Neural cell (in vitro differentiated cells): ENCODE data around the gene IDH3A. TPM values are rescaled to one million over a fixed set of nuclear protein-coding genes. Genes with fewer than 3 reads are reported as not detected.

Experiments
- H2AFZ ChIP-seq: fragments of 200-600, 300-800 bp; sonication (generic), shearing (Covaris generic); 2 replicates; pipeline ENCODE4 v1.6.0; 2014; ENCODE audit warnings: low read depth, mild to moderate bottlenecking, antibody characterized with exemption, low read length, moderate library complexity
- H3F3A ChIP-seq: fragments of 200-600 bp; shearing (Covaris generic); 2 replicates; pipeline ENCODE4 v1.6.1; 2016; ENCODE audit warnings: mild to moderate bottlenecking, moderate library complexity, mixed read lengths, antibody characterized with exemption, low read length; ENCODE audit not compliant: insufficient read depth, poor library complexity, severe bottlenecking
- H3K27ac ChIP-seq: fragments of 200-600, 300-800 bp; sonication (generic), shearing (Covaris generic); 2 replicates; pipeline ENCODE4 v1.5.1; 2014; ENCODE audit warnings: mild to moderate bottlenecking, low read length, moderate library complexity
- H3K27me3 ChIP-seq: fragments of 300-800, 200-600 bp; sonication (generic), shearing (Covaris generic); 2 replicates; pipeline ENCODE4 v1.6.0; 2014; ENCODE audit warnings: mild to moderate bottlenecking, low read depth, low read length, moderate library complexity; ENCODE audit not compliant: insufficient read depth
- H3K36me3 ChIP-seq: fragments of 300-800, 200-600 bp; sonication (generic), shearing (Covaris generic); 2 replicates; pipeline ENCODE4 v1.5.1; 2014; ENCODE audit warnings: mild to moderate bottlenecking, antibody characterized with exemption, low read length, moderate library complexity; ENCODE audit not compliant: insufficient read depth
- H3K4me2 ChIP-seq: fragments of 300-800, 200-600 bp; sonication (generic), shearing (Covaris generic); 2 replicates; pipeline ENCODE4 v1.6.0; 2014; ENCODE audit warnings: mild to moderate bottlenecking, low read length
- H3K4me3 ChIP-seq: fragments of 300-800, 200-600 bp; sonication (generic), shearing (Covaris generic); 2 replicates; pipeline ENCODE4 v1.5.1; 2014; ENCODE audit warnings: mild to moderate bottlenecking, low read length, moderate library complexity
- H3K79me2 ChIP-seq: fragments of 200-600 bp; shearing (Covaris generic); replicated peaks from 2 replicates; pipeline ENCODE4 v1.6.0; 2014; ENCODE audit warnings: mild to moderate bottlenecking, low read length, moderate library complexity; ENCODE audit not compliant: insufficient read depth
- H3K9ac ChIP-seq: fragments of 300-800, 200-600 bp; sonication (generic), shearing (Covaris generic); 2 replicates; pipeline ENCODE4 v1.6.1; 2016; ENCODE audit warnings: mild to moderate bottlenecking, low read length, mixed read lengths
- H3K9me2 ChIP-seq: fragments of 200-600 bp; shearing (Covaris generic); 2 replicates; pipeline ENCODE4 v1.6.1; 2016; ENCODE audit warnings: mild to moderate bottlenecking, low read length, mixed read lengths; ENCODE audit not compliant: insufficient read depth
- H3K9me3 ChIP-seq: fragments of 200-600, 300-800 bp; sonication (generic), shearing (Covaris generic); 2 replicates; pipeline ENCODE4 v1.6.1; 2016; ENCODE audit warnings: mild to moderate bottlenecking, mixed run types, low read length, moderate library complexity, mixed read lengths
- H4K20me1 ChIP-seq: fragments of 200-600 bp; shearing (Covaris generic); 2 replicates; pipeline ENCODE4 v1.6.1; 2016; ENCODE audit warnings: mild to moderate bottlenecking, mixed run types; ENCODE audit not compliant: insufficient read depth
- EP300 ChIP-seq: fragments of 450-650 bp; conservative IDR thresholded peaks from 2 replicates; pipeline ENCODE4 v1.6.1; 2014; ENCODE audit warnings: antibody characterized with exemption, mild to moderate bottlenecking, moderate library complexity; ENCODE audit not compliant: poor library complexity, severe bottlenecking
- EZH2 ChIP-seq: fragments of 200-600, 300-800 bp; shearing (Covaris generic), sonication (generic); IDR thresholded peaks from 2 replicates; pipeline ENCODE4 v1.6.1; 2014; ENCODE audit warnings: antibody characterized with exemption, low read length, borderline replicate concordance, mild to moderate bottlenecking; ENCODE audit not compliant: insufficient read depth, poor library complexity, severe bottlenecking
- MXI1 ChIP-seq: fragments of 450-650 bp; conservative IDR thresholded peaks from 2 replicates; pipeline ENCODE4 v1.6.1; 2014; ENCODE audit warnings: antibody characterized with exemption, mild to moderate bottlenecking; ENCODE audit not compliant: poor library complexity, severe bottlenecking
- POLR2AphosphoS5 ChIP-seq: IDR thresholded peaks from 2 replicates; pipeline ENCODE4 v1.6.1; 2012
- RAD21 ChIP-seq: fragments of 450-650 bp; conservative IDR thresholded peaks from 2 replicates; pipeline ENCODE4 v1.6.1; 2014; ENCODE audit warnings: antibody characterized with exemption, mild to moderate bottlenecking, moderate library complexity
- SMC3 ChIP-seq: fragments of 450-650 bp; conservative IDR thresholded peaks from 2 replicates; pipeline ENCODE4 v1.6.1; 2014; ENCODE audit warnings: antibody characterized with exemption, mild to moderate bottlenecking, moderate library complexity; ENCODE audit not compliant: poor library complexity
- TAF1 ChIP-seq: IDR thresholded peaks from 2 replicates; pipeline ENCODE4 v1.6.1; 2012; ENCODE audit warnings: low read depth
- polyA plus RNA-seq: library from polyadenylated mRNA; depleted of rRNA; stranded (reverse); fragments of >200 nt; gene quantifications from 2 replicates; pipeline ENCODE4 v1.2.3, GENCODE V29; 2014
- TF ChIP-seq, protein P1 (sequence below): IDR thresholded peaks from 2 replicates; pipeline ENCODE4 v1.6.1; 2012; ENCODE audit warnings: borderline replicate concordance
- TF ChIP-seq, protein P2 (sequence below): fragments of 450-650 bp; IDR thresholded peaks from 2 replicates; pipeline ENCODE4 v1.5.1; 2014; ENCODE audit warnings: antibody characterized with exemption, mild to moderate bottlenecking, moderate library complexity; ENCODE audit not compliant: poor library complexity, severe bottlenecking

Gene IDH3A
- polyA plus RNA-seq, 1 donor from 2014 or later: 90.7 TPM

DNA sequence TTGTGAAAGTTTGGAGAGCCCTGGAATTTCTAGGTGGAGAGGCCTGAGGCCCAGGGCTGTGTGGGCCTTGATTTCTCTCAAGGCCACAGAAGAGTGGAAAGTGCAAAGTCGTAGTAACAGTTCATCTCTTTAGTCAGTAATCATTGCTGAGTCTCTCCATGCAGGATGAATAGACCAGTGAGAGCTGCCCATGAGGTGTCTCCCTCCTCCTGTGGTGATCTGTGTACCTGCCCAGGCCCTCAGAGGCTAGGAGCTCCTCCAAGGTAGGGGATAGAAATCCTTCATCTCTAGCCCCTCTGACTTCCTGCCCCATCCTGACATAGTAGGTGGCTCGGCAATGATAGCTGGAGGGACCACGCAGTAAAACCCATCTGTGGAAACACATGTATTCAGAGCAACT lies 6.8 kb upstream of the IDH3A start:
- Histone ChIP-seq H3K36me3 (no peaks in the 10 kb centered on the region), H3K9ac (no peak overlapping the region), H3F3A (no peaks in the 10 kb centered on the region), H4K20me1 (no peaks in the 10 kb centered on the region), H3K79me2 (no peaks in the 10 kb centered on the region), H3K27ac (no peak overlapping the region), H3K4me3 (no peak overlapping the region), H2AFZ (no peak overlapping the region), H3K9me3 (no peaks in the 10 kb centered on the region), H3K27me3 (no peaks in the 10 kb centered on the region), H3K9me2 (no peaks in the 10 kb centered on the region), H3K4me2 (no peak overlapping the region)
- no peak for TF ChIP-seq TAF1

DNA sequence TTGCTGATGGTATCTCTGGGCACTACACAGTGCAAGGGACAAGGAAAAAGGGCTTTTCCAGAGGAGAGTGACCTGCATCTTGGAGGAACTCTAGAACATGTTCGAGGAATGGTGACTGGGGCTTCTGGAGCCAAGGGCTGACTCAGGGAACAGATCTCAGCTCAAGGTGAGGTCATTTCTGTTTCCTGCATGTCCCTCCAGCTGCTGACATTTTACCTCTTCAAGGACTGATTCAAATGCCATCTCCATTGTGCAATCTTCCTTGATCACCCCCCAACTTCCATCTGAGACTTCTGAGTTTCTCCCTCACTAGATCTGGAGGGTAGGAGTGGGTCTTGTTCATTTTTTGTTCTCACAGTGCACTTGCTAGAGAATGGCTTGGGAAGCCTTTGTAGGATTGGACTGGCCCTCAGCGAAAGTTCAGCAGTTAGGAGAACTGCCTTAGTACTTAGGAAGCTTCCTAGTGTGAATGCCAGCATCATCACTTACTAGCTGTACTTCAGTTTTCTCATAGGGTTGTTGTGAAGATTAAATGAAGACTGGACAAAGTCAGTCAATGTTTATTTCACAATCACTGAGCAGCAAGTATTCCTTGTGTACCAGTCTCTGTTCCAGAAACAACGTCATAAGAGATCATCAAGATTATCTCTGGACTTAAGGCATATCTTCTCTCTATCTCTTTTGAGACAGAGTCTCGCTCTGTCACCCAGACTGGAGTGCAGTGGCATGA lies 2.6 kb upstream of the IDH3A start:
- Histone ChIP-seq H2AFZ (no peak overlapping the region), H4K20me1 (no peaks in the 10 kb centered on the region), H3F3A (no peaks in the 10 kb centered on the region), H3K9me2 (no peaks in the 10 kb centered on the region), H3K4me2 (no peak overlapping the region), H3K27ac (no peak overlapping the region), H3K9me3 (no peaks in the 10 kb centered on the region), H3K36me3 (no peaks in the 10 kb centered on the region), H3K4me3 (no peak overlapping the region), H3K79me2 (peaks cover 6% of the 10 kb centered on the region), H3K9ac (no peak overlapping the region), H3K27me3 (no peaks in the 10 kb centered on the region)
- TF ChIP-seq EP300: no peak

DNA sequence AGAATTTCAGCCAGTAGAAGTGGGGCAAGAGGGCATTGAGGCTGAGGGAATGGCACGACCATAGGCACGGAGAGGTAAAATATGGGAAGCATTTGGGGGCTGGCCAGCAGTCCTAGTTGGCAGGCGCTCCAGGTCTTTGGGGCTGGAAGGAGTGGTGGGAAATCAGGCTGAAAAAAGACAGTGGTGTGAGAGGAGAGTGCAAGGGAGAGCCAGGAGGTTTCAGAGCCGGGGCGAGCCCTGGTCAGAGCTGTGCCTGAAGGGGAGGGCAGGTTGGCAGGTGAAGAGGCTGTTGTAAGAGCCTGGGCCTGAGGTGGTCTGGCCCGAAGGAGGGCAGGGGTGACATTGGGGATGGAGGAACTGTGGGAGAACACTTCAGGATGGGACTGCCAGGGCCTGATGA lies 1.6 kb upstream of the IDH3A start:
- no peak overlapping the region for H3K4me3 ChIP-seq
- no peaks in the 10 kb centered on the region for H3K36me3 ChIP-seq
- H3F3A ChIP-seq: no peaks in the 10 kb centered on the region
- no peak overlapping the region for H3K27ac ChIP-seq
- H3K9me3 ChIP-seq: no peaks in the 10 kb centered on the region
- H2AFZ ChIP-seq: no peak overlapping the region
- no peak overlapping the region for H3K4me2 ChIP-seq
- no peaks in the 10 kb centered on the region for H3K9me2 ChIP-seq
- H3K79me2 ChIP-seq: peaks cover 6% of the 10 kb centered on the region
- H4K20me1 ChIP-seq: no peaks in the 10 kb centered on the region
- no peaks in the 10 kb centered on the region for H3K27me3 ChIP-seq
- TF ChIP-seq SMC3: no peak
- TF ChIP-seq, protein P1, sequence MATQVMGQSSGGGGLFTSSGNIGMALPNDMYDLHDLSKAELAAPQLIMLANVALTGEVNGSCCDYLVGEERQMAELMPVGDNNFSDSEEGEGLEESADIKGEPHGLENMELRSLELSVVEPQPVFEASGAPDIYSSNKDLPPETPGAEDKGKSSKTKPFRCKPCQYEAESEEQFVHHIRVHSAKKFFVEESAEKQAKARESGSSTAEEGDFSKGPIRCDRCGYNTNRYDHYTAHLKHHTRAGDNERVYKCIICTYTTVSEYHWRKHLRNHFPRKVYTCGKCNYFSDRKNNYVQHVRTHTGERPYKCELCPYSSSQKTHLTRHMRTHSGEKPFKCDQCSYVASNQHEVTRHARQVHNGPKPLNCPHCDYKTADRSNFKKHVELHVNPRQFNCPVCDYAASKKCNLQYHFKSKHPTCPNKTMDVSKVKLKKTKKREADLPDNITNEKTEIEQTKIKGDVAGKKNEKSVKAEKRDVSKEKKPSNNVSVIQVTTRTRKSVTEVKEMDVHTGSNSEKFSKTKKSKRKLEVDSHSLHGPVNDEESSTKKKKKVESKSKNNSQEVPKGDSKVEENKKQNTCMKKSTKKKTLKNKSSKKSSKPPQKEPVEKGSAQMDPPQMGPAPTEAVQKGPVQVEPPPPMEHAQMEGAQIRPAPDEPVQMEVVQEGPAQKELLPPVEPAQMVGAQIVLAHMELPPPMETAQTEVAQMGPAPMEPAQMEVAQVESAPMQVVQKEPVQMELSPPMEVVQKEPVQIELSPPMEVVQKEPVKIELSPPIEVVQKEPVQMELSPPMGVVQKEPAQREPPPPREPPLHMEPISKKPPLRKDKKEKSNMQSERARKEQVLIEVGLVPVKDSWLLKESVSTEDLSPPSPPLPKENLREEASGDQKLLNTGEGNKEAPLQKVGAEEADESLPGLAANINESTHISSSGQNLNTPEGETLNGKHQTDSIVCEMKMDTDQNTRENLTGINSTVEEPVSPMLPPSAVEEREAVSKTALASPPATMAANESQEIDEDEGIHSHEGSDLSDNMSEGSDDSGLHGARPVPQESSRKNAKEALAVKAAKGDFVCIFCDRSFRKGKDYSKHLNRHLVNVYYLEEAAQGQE: no peak
- no peak for TF ChIP-seq TAF1
- TF ChIP-seq MXI1: no peak
- TF ChIP-seq EP300: no peak
- no peak for TF ChIP-seq RAD21
- TF ChIP-seq EZH2: no peak
- TF ChIP-seq, protein P2, sequence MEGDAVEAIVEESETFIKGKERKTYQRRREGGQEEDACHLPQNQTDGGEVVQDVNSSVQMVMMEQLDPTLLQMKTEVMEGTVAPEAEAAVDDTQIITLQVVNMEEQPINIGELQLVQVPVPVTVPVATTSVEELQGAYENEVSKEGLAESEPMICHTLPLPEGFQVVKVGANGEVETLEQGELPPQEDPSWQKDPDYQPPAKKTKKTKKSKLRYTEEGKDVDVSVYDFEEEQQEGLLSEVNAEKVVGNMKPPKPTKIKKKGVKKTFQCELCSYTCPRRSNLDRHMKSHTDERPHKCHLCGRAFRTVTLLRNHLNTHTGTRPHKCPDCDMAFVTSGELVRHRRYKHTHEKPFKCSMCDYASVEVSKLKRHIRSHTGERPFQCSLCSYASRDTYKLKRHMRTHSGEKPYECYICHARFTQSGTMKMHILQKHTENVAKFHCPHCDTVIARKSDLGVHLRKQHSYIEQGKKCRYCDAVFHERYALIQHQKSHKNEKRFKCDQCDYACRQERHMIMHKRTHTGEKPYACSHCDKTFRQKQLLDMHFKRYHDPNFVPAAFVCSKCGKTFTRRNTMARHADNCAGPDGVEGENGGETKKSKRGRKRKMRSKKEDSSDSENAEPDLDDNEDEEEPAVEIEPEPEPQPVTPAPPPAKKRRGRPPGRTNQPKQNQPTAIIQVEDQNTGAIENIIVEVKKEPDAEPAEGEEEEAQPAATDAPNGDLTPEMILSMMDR: no peak
- no peak for TF ChIP-seq POLR2AphosphoS5
- H3K9ac ChIP-seq: no peak overlapping the region
